LNCaP clone FGC (cell line): ENCODE measurements around the gene PTPRT.
"Not testable (repeated sequence)": the region's sequence is repeated elsewhere in the genome, so short reads cannot be mapped to it uniquely, and the experiment has no call there.

Source experiments
- DNase-seq: peaks from one replicate; pipeline ENCODE4 v3.0.0-alpha.2; 2011; ENCODE audit warnings: low read depth
- H3K4me3 ChIP-seq: 2 replicates; pipeline ENCODE4 v1.5.1; 2011; ENCODE audit warnings: mild to moderate bottlenecking, low read depth, low read length, control low read depth
- CTCF ChIP-seq: IDR thresholded peaks from 2 replicates; pipeline ENCODE4 v1.5.1; 2012; ENCODE audit warnings: mild to moderate bottlenecking; ENCODE audit not compliant: control insufficient read depth, insufficient read depth; ENCODE audit errors: extremely low read depth

The PTPRT gene

GRCh38 chr20:43178080-43178479, 11.6 kb downstream of the PTPRT start:
- no peak for TF ChIP-seq CTCF
- DNase-seq, result no peak
- no peak overlapping the region for H3K4me3 ChIP-seq

- DNase-seq, result no peak
- no peak for TF ChIP-seq CTCF
- no peak overlapping the region for H3K4me3 ChIP-seq
These were observed 13.0 kb downstream of the PTPRT start for GRCh38 chr20:43176726-43177125.

- TF ChIP-seq CTCF, result no peak
- H3K4me3 ChIP-seq, result no peak overlapping the region
- no peak for DNase-seq
These were observed 17.8 kb downstream of the PTPRT start for GRCh38 chr20:43171930-43172329.

GRCh38 chr20:43170771-43171170, 18.9 kb downstream of the PTPRT start:
- no peak overlapping the region for H3K4me3 ChIP-seq
- TF ChIP-seq CTCF, result no peak
- DNase-seq, result no peak

GRCh38 chr20:43167615-43168014, 22.1 kb downstream of the PTPRT start:
- DNase-seq, result no peak
- no peak overlapping the region for H3K4me3 ChIP-seq
- no peak for TF ChIP-seq CTCF

GRCh38 chr20:43167021-43167420, 22.7 kb downstream of the PTPRT start:
- H3K4me3 ChIP-seq, result no peak overlapping the region
- no peak for TF ChIP-seq CTCF
- no peak for DNase-seq

- no peak for DNase-seq
- no peak for TF ChIP-seq CTCF
- H3K4me3 ChIP-seq, result no peak overlapping the region
These were observed 24.1 kb downstream of the PTPRT start for GRCh38 chr20:43165611-43166010.

- H3K4me3 ChIP-seq, DNase-seq: not testable (repeated sequence)
These were observed 25.0 kb downstream of the PTPRT start for GRCh38 chr20:43164736-43165135.
